Measurements from ENCODE around the gene MYCBP2.
"Not testable (repeated sequence)": the region's sequence is repeated elsewhere in the genome, so short reads cannot be mapped to it uniquely, and the experiment has no call there.

Gene MYCBP2

DNA sequence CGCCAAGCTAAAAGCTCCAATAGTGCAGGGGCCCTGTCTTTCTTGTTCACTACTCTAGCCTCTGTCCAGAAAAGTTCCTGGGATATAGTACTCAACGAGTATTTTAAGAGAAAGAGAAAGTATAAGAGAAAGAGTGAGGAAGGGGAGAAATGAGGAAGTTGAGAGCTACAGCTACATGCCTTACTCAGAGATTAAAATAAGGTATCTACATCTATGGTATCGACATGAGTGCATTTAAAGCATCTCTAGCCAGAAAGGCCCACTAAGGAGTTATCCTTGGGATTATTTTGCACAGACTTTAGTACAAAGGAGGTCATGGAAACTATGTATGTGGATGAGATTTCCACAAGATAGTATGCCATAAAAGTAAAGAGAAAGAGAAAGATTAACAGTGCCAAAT is 28.5 kb downstream of the MYCBP2 start:
- no peak for DNase-seq

DNA sequence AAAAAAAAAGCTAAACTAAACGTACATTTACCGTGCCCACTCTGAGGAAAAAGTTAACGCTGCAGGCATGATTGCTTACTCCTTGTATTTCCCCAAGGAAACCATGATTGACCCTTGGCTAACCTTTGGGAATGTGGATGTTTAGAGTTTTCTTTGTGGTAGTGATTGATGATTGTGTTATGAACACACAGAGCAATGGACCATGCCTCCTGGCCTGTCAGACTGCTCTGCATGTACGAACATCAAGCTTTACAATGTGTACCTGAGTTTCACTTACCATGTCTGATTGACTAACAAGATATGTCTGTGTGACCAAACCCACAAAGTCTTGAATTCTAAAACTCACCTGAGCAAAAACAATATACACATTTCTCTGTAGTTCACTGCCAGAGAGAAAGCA is 35.1 kb downstream of the MYCBP2 start:
- DNase-seq = no peak

DNA sequence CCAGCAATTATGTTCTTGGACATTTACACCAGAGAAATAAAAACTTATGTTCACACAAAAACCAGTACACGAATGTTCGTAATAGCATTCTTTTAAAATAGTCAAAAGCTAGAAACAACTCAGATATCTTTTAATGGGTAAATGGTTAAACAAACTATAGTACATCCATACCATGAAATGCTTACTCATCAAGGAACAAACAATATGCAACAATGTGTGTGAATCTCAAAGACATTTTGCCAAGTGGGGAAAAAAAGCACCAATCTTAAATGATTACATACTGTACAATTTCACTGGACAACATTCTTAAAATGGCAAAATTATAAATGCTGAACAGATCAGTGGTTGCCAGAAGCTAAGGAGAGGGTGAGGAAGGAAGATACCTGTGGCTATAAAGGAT is 36.6 kb downstream of the MYCBP2 start:
- DNase-seq = no peak

DNA sequence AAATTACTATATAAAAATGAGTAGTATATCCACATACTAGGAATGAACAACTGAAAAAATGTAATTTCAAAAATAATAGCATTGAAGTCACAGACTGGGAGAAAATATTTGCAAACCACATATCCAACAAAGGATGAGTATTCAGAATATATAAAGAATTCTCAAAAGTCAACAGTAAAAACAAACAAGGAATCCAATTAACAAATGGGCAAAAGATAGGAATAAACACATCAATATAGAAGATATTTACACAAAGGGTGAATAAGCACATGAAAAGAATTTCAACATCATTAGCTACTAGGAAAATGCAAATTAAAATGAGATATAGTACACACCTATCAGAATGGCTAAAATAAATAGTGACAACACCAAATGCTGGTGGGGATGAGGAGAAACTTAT is 37.0 kb downstream of the MYCBP2 start:
- no peak for DNase-seq

DNA sequence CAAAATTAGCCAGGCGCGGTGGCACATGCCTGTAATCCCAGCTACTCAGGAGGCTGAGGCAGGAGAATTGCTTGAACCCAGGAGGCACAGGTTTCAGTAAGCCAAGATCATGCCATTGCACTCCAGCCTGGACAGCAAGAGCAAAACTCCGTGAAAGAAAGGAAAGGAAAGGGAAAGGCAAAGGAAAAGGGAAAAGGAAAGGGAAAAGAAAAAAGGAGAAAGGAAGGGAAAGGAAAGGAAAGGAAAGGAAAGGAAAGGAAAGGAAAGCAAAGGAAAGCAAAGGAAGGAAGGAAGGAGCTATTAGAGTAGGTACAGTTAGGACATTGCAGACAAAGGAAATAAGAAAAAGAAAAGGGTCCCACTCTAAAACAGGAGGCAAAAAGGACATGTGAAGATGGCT is 41.3 kb downstream of the MYCBP2 start:
- DNase-seq = not testable (repeated sequence)

DNA sequence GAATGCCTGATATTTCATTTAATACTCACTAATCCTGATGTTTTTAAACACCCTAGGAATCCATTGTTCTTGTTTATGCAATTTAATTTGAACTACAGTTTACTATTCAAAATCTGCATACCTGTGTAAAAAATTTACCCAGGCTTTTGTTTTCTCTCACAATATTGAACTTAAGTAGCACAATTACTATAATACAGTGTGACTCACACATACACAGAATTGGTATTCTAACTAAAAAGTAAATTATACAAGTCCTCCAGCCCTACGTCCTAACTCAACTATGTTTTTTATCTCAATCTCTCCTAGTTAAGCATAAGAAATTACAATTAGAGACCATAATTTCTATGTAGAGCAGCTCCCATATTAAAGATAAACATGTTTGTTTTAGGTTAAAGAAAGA is 41.8 kb downstream of the MYCBP2 start:
- no peak for DNase-seq

DNA sequence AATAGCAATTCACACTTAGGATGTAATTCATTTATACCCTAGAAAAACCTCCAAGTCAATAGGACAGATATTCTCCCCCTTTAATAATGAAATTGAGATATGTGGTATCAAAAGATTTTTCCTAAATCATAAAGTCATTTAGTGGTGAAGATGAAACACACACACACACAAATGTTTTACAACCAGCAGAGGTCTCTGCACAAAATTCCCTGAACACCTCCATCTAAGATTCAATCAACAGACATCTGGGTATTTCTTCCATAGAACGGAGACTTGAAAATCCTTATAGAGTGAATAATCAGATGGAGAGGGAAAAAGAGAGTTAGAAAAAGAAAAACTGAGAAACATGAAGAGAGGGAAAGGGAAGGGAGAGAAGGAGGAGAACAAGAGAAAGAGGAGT is 52.8 kb downstream of the MYCBP2 start:
- DNase-seq = no peak

DNA sequence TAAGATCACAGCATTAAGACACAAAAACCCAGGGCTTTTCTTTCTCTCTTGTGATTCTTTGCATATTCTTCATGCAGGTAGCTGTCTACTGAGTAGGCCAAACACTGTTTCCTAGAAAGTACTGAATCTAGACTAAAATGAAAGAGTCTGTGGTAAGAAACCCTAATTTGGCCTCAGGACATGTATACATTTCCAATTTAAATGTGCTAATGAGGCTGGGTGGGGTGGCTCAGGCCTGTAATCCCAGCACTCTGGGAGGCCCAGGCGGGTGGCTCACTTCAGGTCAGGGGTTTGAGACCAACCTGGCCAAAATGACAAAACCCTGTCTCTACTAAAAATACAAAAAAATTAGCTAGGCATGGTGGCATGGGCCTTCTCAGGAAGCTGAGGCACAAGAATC is 57.8 kb downstream of the MYCBP2 start:
- no peak for DNase-seq

DNA sequence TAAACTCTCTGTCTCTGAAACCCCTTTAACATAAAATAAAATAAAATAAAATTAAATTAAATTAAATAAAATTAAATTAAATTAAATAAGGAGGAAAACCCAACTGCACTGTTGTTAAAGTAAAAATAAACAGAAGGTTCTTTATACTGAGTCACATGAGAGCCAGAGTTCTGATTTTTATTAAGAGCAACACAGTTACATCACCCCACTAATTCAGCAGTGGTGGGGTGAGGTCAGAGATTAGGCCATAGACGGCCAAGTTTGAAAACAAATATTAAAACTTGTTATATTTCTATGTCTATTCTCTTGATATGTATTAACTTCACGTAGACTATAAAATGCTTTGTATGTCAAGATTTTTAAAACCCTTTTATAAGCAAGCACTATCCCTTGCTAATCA is 59.5 kb downstream of the MYCBP2 start:
- no peak for DNase-seq

DNA sequence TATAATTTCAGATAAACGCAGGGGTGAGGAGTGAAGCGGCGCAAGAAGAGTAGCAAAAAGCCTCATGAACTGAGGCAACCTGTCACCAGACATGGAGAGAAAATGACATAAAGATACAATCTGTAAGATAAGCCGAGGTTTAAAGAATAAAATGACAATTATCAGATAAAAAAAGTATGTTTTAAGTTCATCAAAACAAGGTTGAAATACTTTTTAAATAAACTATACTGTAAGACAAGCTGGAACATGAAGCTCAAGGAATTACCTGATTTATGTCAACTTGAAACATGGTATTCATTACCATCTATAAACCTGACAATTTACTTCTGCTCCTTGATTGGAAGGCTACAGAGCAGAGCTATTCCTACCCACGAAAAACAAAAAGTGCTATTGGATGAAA is 61.6 kb downstream of the MYCBP2 start:
- DNase-seq = no peak

DNA sequence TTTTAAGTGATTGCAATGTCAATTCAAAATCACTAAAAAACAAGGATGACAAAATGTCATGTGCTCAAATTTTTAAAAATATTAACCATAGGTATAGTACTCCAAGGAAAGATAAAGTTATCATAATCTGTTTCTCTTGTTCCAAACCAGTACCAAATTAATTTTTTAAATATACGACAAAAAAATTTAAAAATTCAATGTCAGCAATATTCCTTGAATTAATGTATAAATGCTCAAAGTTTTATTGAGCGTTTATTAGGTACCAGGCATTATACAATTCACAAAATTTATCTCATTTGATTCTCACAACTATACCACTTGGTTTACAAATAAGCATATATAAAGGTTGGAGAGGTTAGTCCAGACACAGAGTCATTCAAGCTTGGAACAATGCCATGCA is 64.7 kb downstream of the MYCBP2 start:
- no peak for DNase-seq

DNA sequence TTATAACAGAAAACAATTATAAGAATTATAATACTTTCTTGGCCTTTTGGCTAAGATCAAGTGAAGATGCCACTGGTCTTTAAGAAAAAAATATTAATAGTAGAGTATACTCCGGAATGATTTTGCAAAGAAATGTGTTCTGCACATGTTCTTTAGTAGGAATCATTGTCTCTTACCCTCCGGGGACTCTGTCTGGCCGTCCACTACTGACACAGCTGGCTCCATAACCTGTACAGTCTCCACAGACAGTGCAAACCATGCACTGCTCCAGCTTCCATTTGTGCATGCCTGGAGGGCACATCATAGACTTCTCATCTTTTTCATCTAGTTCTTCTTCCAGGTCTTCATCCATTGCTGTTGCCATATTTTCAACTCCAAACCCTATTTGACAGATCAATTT is 75.9 kb downstream of the MYCBP2 start:
- no peak for DNase-seq

DNA sequence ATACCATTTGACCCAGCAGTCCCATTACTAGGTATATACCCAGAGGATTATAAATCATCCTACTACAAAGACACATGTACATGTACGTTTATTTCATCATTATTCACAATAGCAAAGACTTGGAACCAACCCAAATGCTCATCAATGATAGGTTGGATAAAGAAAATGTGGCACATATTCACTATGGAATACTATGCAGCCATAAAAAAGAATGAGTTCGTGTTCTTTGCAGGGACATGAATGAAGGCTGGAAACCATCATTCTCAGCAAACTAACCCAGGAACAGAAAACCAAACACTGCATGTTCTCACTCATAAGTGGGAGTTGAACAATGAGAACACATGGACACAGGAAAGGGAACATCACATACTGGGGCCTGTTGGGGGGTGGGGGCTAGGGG is 81.7 kb downstream of the MYCBP2 start:
- not testable (repeated sequence) for DNase-seq

DNA sequence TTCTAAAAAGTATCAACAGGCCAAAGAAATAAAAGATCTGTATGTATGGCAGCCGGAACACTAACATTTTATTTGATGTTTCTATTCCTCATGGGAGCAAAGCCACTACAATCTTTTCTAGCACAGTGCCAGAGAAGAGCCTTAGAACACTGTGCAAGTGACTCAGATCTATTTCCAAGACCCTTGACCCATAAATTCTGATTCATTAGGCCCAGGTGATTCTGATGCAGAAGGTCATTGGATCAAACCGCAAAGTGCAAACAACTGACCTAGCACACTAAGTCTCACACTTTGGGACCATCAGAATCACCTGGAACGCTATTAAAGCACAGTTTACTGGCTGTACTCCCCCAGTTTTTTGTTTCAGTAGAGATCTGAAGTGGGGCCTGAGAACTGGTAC is 87.6 kb downstream of the MYCBP2 start:
- no peak for DNase-seq

DNA sequence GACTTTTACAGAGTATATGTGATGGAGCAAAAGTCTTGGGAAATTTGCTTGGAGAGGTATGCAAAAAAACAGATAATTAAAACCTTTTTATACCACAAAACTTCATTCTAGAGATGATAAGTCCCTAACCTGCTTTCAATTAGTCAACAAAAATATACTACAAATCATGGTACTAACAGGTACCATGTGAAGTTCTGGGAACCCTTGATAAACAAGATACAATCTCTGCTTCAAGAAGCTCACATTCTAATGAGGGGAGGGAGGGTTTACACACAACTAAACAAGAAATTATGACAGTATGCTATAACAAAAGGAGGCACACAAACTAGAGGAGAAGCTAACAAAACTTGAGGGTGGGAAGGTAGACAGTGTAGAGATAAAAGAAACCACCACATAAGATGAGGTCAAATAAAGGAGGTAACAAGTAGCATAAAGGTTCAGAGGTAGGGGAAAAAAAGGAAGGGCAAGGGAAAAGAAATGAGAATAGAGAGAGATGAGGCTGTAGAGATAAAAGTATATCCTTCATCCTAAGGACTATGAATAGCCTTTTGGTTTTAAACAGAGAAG is 91.4 kb downstream of the MYCBP2 start:
- DNase-seq = no peak

DNA sequence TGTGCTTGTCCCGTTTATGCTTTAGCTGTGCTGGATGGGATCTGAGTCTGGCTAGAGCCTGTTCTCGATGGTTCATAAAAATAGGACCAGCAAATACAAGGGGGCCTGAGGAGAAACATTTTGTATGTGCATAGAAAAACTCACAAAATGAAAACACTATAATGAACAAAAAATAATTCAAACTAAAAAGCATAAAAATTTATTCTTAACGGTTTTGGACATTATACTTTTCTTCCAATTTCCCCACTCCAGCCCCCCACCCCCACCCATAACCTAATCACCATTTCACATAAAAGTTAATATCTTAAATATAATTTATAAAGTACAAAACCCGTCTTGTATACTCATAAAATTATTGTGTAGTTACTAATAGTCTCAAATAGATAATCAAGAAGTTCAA is 93.7 kb downstream of the MYCBP2 start:
- no peak for DNase-seq

DNA sequence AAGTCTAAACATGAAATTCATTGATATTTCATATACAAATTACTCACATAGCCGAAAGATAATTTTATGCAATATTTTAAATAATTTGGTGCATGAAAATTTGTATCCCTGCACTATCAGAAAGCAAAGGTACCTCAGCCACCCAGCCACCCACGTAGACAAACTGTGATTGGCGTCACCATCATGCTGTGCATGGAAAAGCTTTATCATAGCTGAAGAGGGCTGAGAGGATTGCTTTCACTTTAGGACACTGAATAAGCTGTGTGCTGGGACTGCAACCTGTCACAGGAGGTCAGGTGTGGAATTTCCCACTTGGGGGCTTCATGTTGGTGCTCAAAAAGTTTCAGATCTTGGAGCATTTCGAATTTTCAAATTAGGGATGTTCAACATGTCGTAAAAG is 96.3 kb downstream of the MYCBP2 start:
- no peak for DNase-seq

DNA sequence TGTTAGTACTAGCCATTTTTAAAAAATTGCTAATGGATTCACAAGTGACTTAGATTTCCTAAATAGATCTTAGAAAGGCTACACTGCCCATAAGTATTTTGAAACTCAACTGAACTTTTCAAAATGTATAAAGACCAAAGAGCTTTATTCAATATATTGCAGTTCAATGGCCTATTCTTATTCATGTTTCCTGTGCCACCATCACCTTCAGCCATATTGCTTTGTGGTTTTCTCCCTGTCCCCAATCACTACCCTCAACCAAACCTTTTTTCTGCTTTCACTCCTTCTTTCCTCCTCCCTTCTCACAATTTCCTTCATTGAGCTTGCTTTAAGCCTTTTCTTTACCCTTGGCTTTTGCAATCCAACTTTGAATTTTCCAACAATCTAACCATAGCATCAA is 100.9 kb downstream of the MYCBP2 start:
- DNase-seq = no peak

DNA sequence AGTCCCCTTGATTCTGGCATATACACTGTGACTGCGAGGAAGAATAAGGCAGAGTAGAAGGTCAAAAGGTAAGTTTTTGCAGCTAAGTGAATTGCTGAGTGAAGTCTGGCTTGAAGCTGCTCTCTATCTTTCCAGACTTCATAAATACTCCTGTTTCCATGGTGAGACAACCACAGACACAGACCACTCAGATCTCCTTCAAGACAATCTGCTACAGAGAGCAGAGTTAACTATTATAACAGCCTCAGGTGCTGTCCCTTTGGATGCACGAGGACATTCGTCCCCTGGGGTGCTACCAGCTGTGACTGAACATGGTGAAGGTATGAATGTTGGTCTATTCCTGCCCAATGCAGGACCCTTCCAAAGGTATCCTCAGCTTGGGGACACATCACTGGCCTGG is 104.0 kb downstream of the MYCBP2 start:
- no peak for DNase-seq

DNA sequence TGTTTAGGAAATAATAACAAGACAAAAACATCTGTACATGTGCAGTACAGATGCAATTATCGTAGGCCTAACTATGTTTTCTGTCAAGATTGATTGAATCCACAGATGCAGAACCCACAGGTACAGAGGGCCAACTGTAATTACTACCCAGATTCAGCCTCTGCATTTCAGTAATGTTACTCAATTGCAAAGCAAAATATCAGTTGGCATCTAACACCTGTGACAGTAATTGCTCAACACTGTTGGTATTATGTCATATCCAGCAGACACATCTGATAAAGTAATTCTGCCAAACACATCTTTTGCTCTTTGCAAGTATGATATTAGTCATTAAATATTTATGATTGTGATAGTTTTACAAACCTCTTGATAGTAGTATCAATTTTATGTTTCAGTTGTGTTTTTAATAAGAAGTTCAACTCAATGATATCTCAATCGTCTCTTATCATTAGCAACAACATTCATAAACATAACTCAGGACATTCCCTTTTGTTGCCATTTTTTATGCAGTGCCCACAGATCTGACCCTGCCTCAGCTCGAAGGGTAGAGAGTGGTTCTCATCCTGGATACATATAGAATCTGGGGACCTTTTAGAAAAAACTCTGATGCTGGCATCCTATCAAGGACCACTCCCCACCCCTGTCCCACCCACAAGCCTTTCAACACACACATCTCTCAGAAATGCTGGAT is 104.7 kb downstream of the MYCBP2 start:
- no peak for DNase-seq

DNA sequence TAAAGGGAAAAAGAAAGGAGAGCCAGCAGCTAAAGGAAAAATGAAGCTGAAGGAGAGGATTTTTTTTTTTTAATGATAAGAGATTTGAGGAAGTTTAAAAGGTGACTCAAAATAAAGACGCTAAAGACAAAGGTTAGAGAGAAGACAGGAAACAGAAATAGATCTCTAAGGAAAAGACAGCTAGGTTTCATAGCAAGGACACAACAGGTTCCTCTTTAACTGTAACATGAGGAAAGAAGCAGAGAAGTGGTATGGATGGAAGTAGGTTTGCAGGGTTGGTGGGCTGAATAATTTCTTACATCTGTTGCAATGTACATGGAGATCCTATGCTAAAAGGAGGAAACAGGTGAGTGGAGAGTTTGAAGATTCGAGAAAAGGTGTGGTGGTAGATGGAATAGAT is 107.5 kb downstream of the MYCBP2 start:
- no peak for DNase-seq

DNA sequence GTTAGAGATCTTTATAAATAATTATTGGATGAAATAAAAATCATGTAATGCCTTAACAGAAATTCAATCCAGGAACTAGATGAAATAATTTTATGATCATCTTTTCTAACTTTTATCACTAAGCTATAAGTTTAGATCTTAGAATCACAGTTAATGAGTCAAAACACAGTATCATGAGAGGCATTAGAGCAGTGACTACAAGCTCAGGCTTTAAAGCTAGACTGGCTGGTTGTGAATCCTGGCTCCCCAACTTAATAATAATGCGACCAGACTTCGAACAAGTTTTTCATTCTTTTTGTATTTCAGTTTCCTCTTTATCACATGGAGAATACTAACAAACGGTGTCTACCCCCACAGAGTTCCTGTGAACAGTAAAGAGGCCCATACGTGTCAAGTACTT is 108.6 kb downstream of the MYCBP2 start:
- no peak for DNase-seq

DNA sequence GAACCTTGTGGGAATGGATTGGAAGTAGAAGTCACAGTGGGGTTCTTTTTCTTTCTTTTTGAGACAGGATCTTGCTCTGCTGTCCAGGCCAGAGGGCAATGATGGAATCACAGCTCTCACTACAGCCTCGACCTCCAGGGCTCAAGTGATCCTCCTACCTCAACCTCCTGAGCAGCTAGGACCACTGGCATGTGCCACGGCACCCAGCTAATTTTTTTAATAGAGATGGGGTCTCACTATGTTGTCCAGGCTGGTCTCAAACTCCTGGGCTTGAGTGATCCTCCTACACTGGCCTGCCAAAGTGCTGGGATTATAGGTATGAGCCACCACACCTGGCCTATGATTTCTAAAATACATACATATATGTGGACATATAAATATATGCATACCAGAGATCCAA is 111.4 kb downstream of the MYCBP2 start:
- no peak for DNase-seq

DNA sequence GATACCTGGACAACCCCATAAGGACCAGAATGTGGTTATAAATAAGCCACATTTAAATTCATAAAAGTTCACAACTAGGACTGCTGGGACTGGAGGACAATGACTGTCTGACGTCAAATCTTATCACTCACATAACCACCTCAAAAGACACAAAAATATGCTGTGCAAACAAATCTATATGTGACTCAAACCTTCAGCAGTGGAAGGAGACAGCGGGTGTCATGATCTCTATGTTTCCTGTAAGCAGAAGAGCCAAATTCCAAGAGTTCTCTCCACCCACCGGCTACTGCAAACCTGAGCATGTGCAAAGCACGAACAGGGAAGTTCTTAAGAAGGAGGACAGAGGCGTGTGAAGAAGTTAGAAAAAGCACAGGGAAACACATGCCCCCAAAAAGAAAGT is 113.2 kb downstream of the MYCBP2 start:
- no peak for DNase-seq

DNA sequence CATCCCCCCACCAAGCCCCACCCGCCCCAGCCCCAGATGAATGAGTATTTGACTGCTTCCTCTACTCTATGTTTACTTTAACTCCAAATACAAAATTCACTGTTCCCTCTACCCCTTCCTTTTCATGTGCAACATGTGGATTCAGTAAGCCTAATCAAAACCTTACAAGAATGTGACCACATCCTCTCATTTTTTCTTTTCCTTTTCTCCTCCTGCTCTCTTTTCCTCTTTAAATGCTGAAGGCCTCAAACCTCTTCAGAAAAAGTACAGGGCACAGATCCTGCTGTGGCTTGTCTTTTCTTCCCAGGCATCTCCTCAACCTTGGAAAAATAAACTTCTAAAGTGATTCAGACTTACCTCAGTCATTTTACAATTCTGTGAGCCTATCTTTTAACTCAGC is 119.0 kb downstream of the MYCBP2 start:
- no peak for DNase-seq

Measured in C1 segment of cervical spinal cord (tissue), 14 donors.